ENCODE results near the gene GOLGB1.
"Not testable (repeated sequence)": the region's sequence is repeated elsewhere in the genome, so short reads cannot be mapped to it uniquely, and the experiment has no call there.

GOLGB1 gene

GRCh38 chr3:121743106-121743505, 6.4 kb downstream of the GOLGB1 start:
- H3K4me1 ChIP-seq (ENCODE audit: control insufficient read depth, insufficient read depth, low read length); H3K4me3 ChIP-seq (ENCODE audit: insufficient read depth, low read depth, low read length); H3K27me3 ChIP-seq (ENCODE audit: control insufficient read depth, insufficient read depth, low read length, poor library complexity, severe bottlenecking); H3K27ac ChIP-seq (ENCODE audit: insufficient read depth, low read depth, low read length, poor library complexity, severe bottlenecking); H3K36me3 ChIP-seq (ENCODE audit: control insufficient read depth, insufficient read depth, low read length); H3K9me3 ChIP-seq (ENCODE audit: control insufficient read depth, low read length): not testable (repeated sequence)
- 96 to 100% methylated on average over 2 of the region's 2 CpGs for WGBS, 2 experiments

DNA sequence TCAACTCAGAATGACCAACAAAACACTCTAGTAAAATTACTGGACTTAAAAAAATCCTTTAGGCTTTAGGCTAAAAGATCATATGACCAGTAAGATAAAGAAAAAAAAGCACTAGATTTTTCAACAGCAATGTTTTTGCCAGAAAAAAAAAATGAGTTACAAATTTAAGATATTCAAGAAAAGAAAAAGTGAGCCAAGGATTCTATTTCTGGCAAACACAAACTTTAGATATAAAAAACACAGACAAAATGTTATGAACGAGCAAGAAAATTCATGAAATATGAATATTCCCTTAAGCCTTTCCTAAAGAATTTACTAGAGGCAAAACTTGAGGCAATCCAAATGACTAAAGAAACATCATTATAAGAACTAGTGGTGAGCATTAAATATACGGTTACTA, 8.6 kb downstream of the GOLGB1 start:
- H3K27ac ChIP-seq (ENCODE audit: insufficient read depth, low read depth, low read length, poor library complexity, severe bottlenecking): no peak overlapping the region
- 86 to 100% methylated on average over 1 to 2 of the region's 2 CpGs for WGBS, 2 experiments

DNA sequence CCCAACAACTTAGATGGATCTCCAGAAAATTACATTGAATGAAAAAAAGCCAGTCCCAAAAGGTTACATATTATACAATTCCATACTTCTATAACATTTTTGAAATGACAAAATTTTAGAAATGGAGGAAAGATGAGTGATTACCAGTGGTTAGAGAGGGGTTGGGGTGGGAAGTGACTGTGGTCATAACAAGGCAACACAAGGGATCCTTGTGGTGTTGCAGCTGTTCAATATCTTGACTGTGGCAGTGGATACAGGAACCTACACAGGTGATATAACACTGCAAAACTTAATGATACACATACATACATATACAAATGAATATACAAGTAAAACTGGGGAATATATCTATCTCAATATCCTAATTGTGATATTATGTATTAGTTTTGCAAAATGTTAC, 9.6 kb downstream of the GOLGB1 start:
- no peak overlapping the region for H3K27ac ChIP-seq (ENCODE audit: insufficient read depth, low read depth, low read length, poor library complexity, severe bottlenecking)
- no peaks in the 10 kb centered on the region for H3K36me3 ChIP-seq (ENCODE audit: control insufficient read depth, insufficient read depth, low read length)
- no peak overlapping the region for H3K4me3 ChIP-seq (ENCODE audit: insufficient read depth, low read depth, low read length)
- no peaks in the 10 kb centered on the region for H3K4me1 ChIP-seq (ENCODE audit: control insufficient read depth, insufficient read depth, low read length)
- no peaks in the 10 kb centered on the region for H3K27me3 ChIP-seq (ENCODE audit: control insufficient read depth, insufficient read depth, low read length, poor library complexity, severe bottlenecking)
- no peaks in the 10 kb centered on the region for H3K9me3 ChIP-seq (ENCODE audit: control insufficient read depth, low read length)

More for the DNA sequence above, 8.6 kb downstream of the GOLGB1 start:
- Histone ChIP-seq H3K27me3 (ENCODE audit: control insufficient read depth, insufficient read depth, low read length, poor library complexity, severe bottlenecking) (no peaks in the 10 kb centered on the region), H3K4me3 (ENCODE audit: insufficient read depth, low read depth, low read length) (no peak overlapping the region), H3K4me1 (ENCODE audit: control insufficient read depth, insufficient read depth, low read length) (no peaks in the 10 kb centered on the region), H3K9me3 (ENCODE audit: control insufficient read depth, low read length) (no peaks in the 10 kb centered on the region), H3K36me3 (ENCODE audit: control insufficient read depth, insufficient read depth, low read length) (no peaks in the 10 kb centered on the region)

- 89 to 96% methylated on average over 2 to 3 of the region's 4 CpGs for WGBS, 2 experiments
- H3K36me3 ChIP-seq (ENCODE audit: control insufficient read depth, insufficient read depth, low read length): no peaks in the 10 kb centered on the region
These were observed 11.9 kb downstream of the GOLGB1 start for GRCh38 chr3:121737644-121738043.

GRCh38 chr3:121736112-121736511, 13.4 kb downstream of the GOLGB1 start:
- no peak overlapping the region for H3K4me3 ChIP-seq (ENCODE audit: insufficient read depth, low read depth, low read length)
- H3K36me3 ChIP-seq (ENCODE audit: control insufficient read depth, insufficient read depth, low read length): no peaks in the 10 kb centered on the region
- no peaks in the 10 kb centered on the region for H3K9me3 ChIP-seq (ENCODE audit: control insufficient read depth, low read length)
- H3K27ac ChIP-seq (ENCODE audit: insufficient read depth, low read depth, low read length, poor library complexity, severe bottlenecking): peak overlapping the region; percentile 33
- H3K27me3 ChIP-seq (ENCODE audit: control insufficient read depth, insufficient read depth, low read length, poor library complexity, severe bottlenecking): no peaks in the 10 kb centered on the region
- H3K4me1 ChIP-seq (ENCODE audit: control insufficient read depth, insufficient read depth, low read length): no peaks in the 10 kb centered on the region
- 96 to 98% methylated on average over 2 to 3 of the region's 3 CpGs for WGBS, 2 experiments

More at GRCh38 chr3:121737644-121738043, 11.9 kb downstream of the GOLGB1 start:
- Histone ChIP-seq H3K4me3 (ENCODE audit: insufficient read depth, low read depth, low read length) (no peak overlapping the region), H3K4me1 (ENCODE audit: control insufficient read depth, insufficient read depth, low read length) (no peaks in the 10 kb centered on the region), H3K27ac (ENCODE audit: insufficient read depth, low read depth, low read length, poor library complexity, severe bottlenecking) (no peak overlapping the region), H3K9me3 (ENCODE audit: control insufficient read depth, low read length) (no peaks in the 10 kb centered on the region), H3K27me3 (ENCODE audit: control insufficient read depth, insufficient read depth, low read length, poor library complexity, severe bottlenecking) (no peaks in the 10 kb centered on the region)

- Histone ChIP-seq H3K4me1 (ENCODE audit: control insufficient read depth, insufficient read depth, low read length) (no peaks in the 10 kb centered on the region), H3K27me3 (ENCODE audit: control insufficient read depth, insufficient read depth, low read length, poor library complexity, severe bottlenecking) (no peaks in the 10 kb centered on the region), H3K27ac (ENCODE audit: insufficient read depth, low read depth, low read length, poor library complexity, severe bottlenecking) (no peak overlapping the region), H3K4me3 (ENCODE audit: insufficient read depth, low read depth, low read length) (no peak overlapping the region), H3K9me3 (ENCODE audit: control insufficient read depth, low read length) (no peaks in the 10 kb centered on the region), H3K36me3 (ENCODE audit: control insufficient read depth, insufficient read depth, low read length) (no peaks in the 10 kb centered on the region)
These were observed 14.4 kb downstream of the GOLGB1 start for GRCh38 chr3:121735047-121735696.

- Histone ChIP-seq H3K4me1 (ENCODE audit: control insufficient read depth, insufficient read depth, low read length) (no peaks in the 10 kb centered on the region), H3K36me3 (ENCODE audit: control insufficient read depth, insufficient read depth, low read length) (peaks cover 9% of the 10 kb centered on the region), H3K27me3 (ENCODE audit: control insufficient read depth, insufficient read depth, low read length, poor library complexity, severe bottlenecking) (no peaks in the 10 kb centered on the region), H3K27ac (ENCODE audit: insufficient read depth, low read depth, low read length, poor library complexity, severe bottlenecking) (peak overlapping the region; percentile 45), H3K4me3 (ENCODE audit: insufficient read depth, low read depth, low read length) (no peak overlapping the region), H3K9me3 (ENCODE audit: control insufficient read depth, low read length) (no peaks in the 10 kb centered on the region)
- WGBS, 2 experiments: 86 to 91% methylated on average over 7 of the region's 8 CpGs
These were observed 18.4 kb downstream of the GOLGB1 start for GRCh38 chr3:121730940-121731687.

- WGBS, 2 experiments: 94 to 96% methylated on average over 1 of the region's 1 CpG
- Histone ChIP-seq H3K27ac (ENCODE audit: insufficient read depth, low read depth, low read length, poor library complexity, severe bottlenecking) (no peak overlapping the region), H3K27me3 (ENCODE audit: control insufficient read depth, insufficient read depth, low read length, poor library complexity, severe bottlenecking) (no peaks in the 10 kb centered on the region), H3K4me3 (ENCODE audit: insufficient read depth, low read depth, low read length) (no peak overlapping the region), H3K9me3 (ENCODE audit: control insufficient read depth, low read length) (no peaks in the 10 kb centered on the region), H3K4me1 (ENCODE audit: control insufficient read depth, insufficient read depth, low read length) (no peaks in the 10 kb centered on the region), H3K36me3 (ENCODE audit: control insufficient read depth, insufficient read depth, low read length) (peaks cover 40% of the 10 kb centered on the region)
These were observed 25.4 kb downstream of the GOLGB1 start for GRCh38 chr3:121724130-121724529.

DNA sequence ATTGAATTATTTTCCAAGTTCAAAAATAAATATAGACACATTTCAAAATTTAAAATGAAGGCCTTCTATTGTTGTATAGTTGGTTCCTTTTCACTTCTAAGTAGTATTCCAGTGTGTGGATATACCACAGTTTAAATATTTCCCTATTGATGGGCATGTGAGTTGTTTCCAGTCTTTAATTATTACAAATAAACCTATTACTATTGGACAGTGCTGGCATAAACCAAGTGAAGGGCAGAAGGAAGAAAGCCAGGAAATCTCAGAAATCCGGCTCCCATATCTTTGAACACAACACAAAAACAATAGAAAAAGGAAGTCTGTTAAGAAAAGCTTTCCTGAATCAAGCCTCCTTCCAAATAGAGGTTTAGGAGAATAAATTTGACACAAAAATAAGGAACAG, 26.1 kb downstream of the GOLGB1 start:
- Histone ChIP-seq H3K9me3 (ENCODE audit: control insufficient read depth, low read length) (no peaks in the 10 kb centered on the region), H3K4me3 (ENCODE audit: insufficient read depth, low read depth, low read length) (no peak overlapping the region), H3K4me1 (ENCODE audit: control insufficient read depth, insufficient read depth, low read length) (no peaks in the 10 kb centered on the region), H3K36me3 (ENCODE audit: control insufficient read depth, insufficient read depth, low read length) (peaks cover 37% of the 10 kb centered on the region), H3K27ac (ENCODE audit: insufficient read depth, low read depth, low read length, poor library complexity, severe bottlenecking) (no peak overlapping the region), H3K27me3 (ENCODE audit: control insufficient read depth, insufficient read depth, low read length, poor library complexity, severe bottlenecking) (no peaks in the 10 kb centered on the region)
- 89% methylated on average over 1 of the region's 1 CpG; no CpG with 5 or more reads in 1 of the 2 experiments for WGBS, 2 experiments

- Histone ChIP-seq H3K4me3 (ENCODE audit: insufficient read depth, low read depth, low read length) (no peak overlapping the region), H3K27ac (ENCODE audit: insufficient read depth, low read depth, low read length, poor library complexity, severe bottlenecking) (no peak overlapping the region), H3K36me3 (ENCODE audit: control insufficient read depth, insufficient read depth, low read length) (peaks cover 42% of the 10 kb centered on the region), H3K27me3 (ENCODE audit: control insufficient read depth, insufficient read depth, low read length, poor library complexity, severe bottlenecking) (no peaks in the 10 kb centered on the region), H3K9me3 (ENCODE audit: control insufficient read depth, low read length) (no peaks in the 10 kb centered on the region), H3K4me1 (ENCODE audit: control insufficient read depth, insufficient read depth, low read length) (no peaks in the 10 kb centered on the region)
- 100% methylated on average over 1 of the region's 1 CpG; no CpG with 5 or more reads in 1 of the 2 experiments for WGBS, 2 experiments
These were observed 27.1 kb downstream of the GOLGB1 start for GRCh38 chr3:121722411-121722810.

All from ectodermal cell (in vitro differentiated cells).